ENCODE results near the gene ALS2. TPM values are rescaled to one million over a fixed set of nuclear protein-coding genes. Genes with fewer than 3 reads are reported as not detected.

ALS2 gene
- total RNA-seq, 2 experiments from 2014 or later: 7.0 to 7.2 TPM

DNA sequence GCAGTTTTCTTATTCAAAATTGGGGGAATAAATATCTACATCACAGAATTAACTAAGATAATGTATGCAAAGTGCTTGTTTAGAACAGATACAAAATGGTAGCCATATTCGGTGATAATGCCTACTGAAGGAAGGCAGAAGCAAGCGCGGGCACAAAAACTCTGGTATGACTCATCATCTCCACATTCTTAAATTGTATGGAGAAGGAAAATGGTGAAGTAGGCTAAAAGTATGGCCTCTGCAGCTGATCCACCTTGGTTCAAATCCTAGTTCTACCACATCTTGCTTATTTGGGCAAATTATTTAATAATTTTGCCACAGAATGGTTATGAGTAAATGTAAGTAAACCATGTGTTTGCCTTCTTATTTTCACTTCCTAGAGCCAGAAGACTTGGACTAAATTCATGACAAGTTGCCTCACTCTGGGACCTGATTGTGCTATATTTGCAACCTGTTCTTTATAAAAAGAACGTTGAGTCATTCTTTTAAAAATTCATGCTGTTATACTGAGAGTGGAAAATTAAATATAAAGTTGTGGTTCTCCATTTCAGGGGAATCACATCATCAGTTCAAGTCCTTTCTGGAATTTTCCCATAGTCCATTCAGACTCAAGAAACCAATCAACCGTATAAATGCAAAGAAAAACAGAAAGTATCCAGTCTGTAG, 16.6 kb upstream of the ALS2 start:
- POLR2A ChIA-PET: no interaction called here
- Mint-ChIP-seq H3K36me3 (ENCODE audit: low read depth) (no peaks in the 10 kb centered on the region), H3K27me3 (peaks cover 20% of the 10 kb centered on the region), H3K4me3 (no peak overlapping the region), H3K9me3 (no peaks in the 10 kb centered on the region), H3K27ac (no peak overlapping the region), H3K4me1 (ENCODE audit: low read depth) (no peaks in the 10 kb centered on the region)
- DNase-seq: no peak
- no peaks in the 10 kb centered on the region for H3K4me1 ChIP-seq (ENCODE audit: insufficient read depth, low read length)
- CTCF ChIA-PET: no interaction called here
- H3K27ac ChIP-seq (ENCODE audit: low read depth in 1 of 2, low read length in 2 of 2): no peak overlapping the region
- no peaks in the 10 kb centered on the region for H3K9me3 ChIP-seq (ENCODE audit: control insufficient read depth in 1 of 2, insufficient read depth in 1 of 2, low read length in 2 of 2)
- ATAC-seq (ENCODE audit: poor library complexity): no peak
- no peak overlapping the region for H3K4me3 ChIP-seq (ENCODE audit: low read length)
- no peaks in the 10 kb centered on the region for H3K36me3 ChIP-seq (ENCODE audit: insufficient read depth, low read length)
- TF ChIP-seq, protein P1, sequence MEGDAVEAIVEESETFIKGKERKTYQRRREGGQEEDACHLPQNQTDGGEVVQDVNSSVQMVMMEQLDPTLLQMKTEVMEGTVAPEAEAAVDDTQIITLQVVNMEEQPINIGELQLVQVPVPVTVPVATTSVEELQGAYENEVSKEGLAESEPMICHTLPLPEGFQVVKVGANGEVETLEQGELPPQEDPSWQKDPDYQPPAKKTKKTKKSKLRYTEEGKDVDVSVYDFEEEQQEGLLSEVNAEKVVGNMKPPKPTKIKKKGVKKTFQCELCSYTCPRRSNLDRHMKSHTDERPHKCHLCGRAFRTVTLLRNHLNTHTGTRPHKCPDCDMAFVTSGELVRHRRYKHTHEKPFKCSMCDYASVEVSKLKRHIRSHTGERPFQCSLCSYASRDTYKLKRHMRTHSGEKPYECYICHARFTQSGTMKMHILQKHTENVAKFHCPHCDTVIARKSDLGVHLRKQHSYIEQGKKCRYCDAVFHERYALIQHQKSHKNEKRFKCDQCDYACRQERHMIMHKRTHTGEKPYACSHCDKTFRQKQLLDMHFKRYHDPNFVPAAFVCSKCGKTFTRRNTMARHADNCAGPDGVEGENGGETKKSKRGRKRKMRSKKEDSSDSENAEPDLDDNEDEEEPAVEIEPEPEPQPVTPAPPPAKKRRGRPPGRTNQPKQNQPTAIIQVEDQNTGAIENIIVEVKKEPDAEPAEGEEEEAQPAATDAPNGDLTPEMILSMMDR (IDR thresholded peaks at IDR 0.05): no peak
- intact Hi-C loops (cut with DNase I, micrococcal nuclease): no loop called here
- peaks cover 0 to 8% of the 10 kb centered on the region in 2 experiments for H3K27me3 ChIP-seq (ENCODE audit: control insufficient read depth in 1 of 2, insufficient read depth in 2 of 2, low read length in 2 of 2)

DNA sequence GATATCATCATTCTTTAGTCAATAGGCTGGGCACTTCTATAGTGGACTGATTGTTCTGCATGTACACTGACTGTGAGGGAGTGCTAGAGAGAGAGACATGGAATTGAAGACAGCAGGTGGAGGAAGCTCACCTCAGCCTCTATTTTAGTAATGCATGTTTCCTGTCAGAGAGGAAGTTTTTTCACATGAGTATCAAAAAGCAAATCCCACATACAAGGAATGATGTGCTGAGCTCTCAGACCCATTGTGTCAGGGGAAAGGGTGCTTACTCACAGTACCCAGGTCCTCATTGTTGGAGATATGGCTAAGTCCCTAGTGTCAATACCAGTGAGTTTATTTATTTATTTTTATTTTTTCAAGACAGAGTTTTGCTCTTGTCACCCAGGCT, 15.7 kb upstream of the ALS2 start:
- TF ChIP-seq, protein P1 (IDR thresholded peaks at IDR 0.05): no peak
- no peak for ATAC-seq (ENCODE audit: poor library complexity)
- intact Hi-C loops (cut with DNase I, micrococcal nuclease): no loop called here

DNA sequence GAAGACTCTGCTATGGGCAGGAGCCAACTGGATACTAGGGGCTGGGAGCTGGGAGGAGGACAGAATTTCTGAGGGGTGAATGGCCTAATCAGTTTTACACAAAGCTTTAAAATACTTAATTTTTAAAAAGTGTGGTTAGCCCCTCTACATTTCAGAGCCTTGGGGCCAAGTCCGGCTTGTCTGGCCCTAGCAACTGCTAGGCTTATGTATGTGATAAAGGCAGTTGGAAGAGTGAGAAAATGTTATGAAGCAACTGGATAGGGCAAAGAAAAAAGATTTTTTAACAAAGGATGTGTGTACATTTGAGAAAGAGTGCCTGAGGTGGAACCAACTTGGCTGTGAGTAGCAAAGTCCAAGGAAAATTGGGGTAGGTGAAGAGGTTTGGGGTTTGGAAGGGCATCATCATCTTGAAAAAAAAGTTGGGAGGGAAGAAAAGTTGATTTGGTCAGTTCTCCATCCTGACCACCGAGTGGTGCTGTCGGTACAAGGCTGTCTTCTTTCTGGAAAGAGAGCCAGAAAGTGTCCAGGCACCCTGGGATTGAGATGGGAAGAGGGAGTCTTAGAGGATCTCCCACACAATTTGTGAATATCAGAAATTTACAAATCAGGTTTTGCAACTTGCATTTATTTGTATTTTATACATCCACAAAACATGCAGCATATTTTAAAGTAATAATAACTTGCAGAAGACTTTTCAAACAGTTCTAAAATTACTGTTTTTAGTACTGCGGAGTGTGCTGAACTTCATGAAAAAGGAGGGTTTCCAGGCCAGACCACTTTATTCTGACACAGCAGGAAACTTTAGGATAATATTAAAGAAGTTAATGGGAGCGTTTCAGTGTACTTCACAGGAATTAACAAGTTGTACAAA, 15.1 kb upstream of the ALS2 start:
- no peak for ATAC-seq (ENCODE audit: poor library complexity)
- Mint-ChIP-seq H3K27me3 (peaks cover 12% of the 10 kb centered on the region), H3K36me3 (ENCODE audit: low read depth) (no peaks in the 10 kb centered on the region), H3K9me3 (no peaks in the 10 kb centered on the region), H3K27ac (no peak overlapping the region), H3K4me3 (no peak overlapping the region), H3K4me1 (ENCODE audit: low read depth) (no peaks in the 10 kb centered on the region)
- POLR2A ChIA-PET: no interaction called here
- Histone ChIP-seq H3K9me3 (ENCODE audit: control insufficient read depth in 1 of 2, insufficient read depth in 1 of 2, low read length in 2 of 2) (no peaks in the 10 kb centered on the region), H3K27me3 (ENCODE audit: control insufficient read depth in 1 of 2, insufficient read depth in 2 of 2, low read length in 2 of 2) (no peaks in the 10 kb centered on the region), H3K36me3 (ENCODE audit: insufficient read depth, low read length) (no peaks in the 10 kb centered on the region), H3K4me1 (ENCODE audit: insufficient read depth, low read length) (no peaks in the 10 kb centered on the region), H3K27ac (ENCODE audit: low read depth in 1 of 2, low read length in 2 of 2) (no peak overlapping the region), H3K4me3 (ENCODE audit: low read length) (no peak overlapping the region)
- DNase-seq: no peak
- CTCF ChIA-PET: no interaction called here
- intact Hi-C loops (cut with DNase I, micrococcal nuclease): no loop called here
- TF ChIP-seq, protein P1 (IDR thresholded peaks at IDR 0.05): no peak

More for the DNA sequence above, 15.7 kb upstream of the ALS2 start:
- Mint-ChIP-seq H3K27ac (no peak overlapping the region), H3K27me3 (peaks cover 16% of the 10 kb centered on the region), H3K4me3 (no peak overlapping the region), H3K36me3 (ENCODE audit: low read depth) (no peaks in the 10 kb centered on the region), H3K9me3 (no peaks in the 10 kb centered on the region), H3K4me1 (ENCODE audit: low read depth) (no peaks in the 10 kb centered on the region)
- CTCF ChIA-PET: no interaction called here
- Histone ChIP-seq H3K36me3 (ENCODE audit: insufficient read depth, low read length) (no peaks in the 10 kb centered on the region), H3K4me1 (ENCODE audit: insufficient read depth, low read length) (no peaks in the 10 kb centered on the region), H3K27ac (ENCODE audit: low read depth in 1 of 2, low read length in 2 of 2) (no peak overlapping the region), H3K27me3 (ENCODE audit: control insufficient read depth in 1 of 2, insufficient read depth in 2 of 2, low read length in 2 of 2) (no peaks in the 10 kb centered on the region), H3K4me3 (ENCODE audit: low read length) (no peak overlapping the region), H3K9me3 (ENCODE audit: control insufficient read depth in 1 of 2, insufficient read depth in 1 of 2, low read length in 2 of 2) (no peaks in the 10 kb centered on the region)
- no peak for DNase-seq
- POLR2A ChIA-PET: no interaction called here

Data from CD4-positive, alpha-beta T cell (primary cell).